ENCODE measurements around the gene BRIX1. TPM values are rescaled to one million over a fixed set of nuclear protein-coding genes. Genes with fewer than 3 reads are reported as not detected.

BRIX1 gene
- total RNA-seq, 1 experiment from 2014 or later, result 63.2 TPM

- H3K27me3 ChIP-seq (ENCODE audit: low read length), result no peaks in the 10 kb centered on the region
- ATAC-seq (no peak), DNase-seq (no peak)
- no peaks in the 10 kb centered on the region for H3K4me1 ChIP-seq (ENCODE audit: insufficient read depth, low read length)
- H2AFZ ChIP-seq (ENCODE audit: low read length), result no peak overlapping the region
- H3K4me3 ChIP-seq (ENCODE audit: low read length), result no peak overlapping the region
- TF ChIP-seq EZH2phosphoT487 (IDR thresholded peaks at IDR 0.05; ENCODE audit: borderline replicate concordance, low read length) (no peak), EZH2 (IDR thresholded peaks at IDR 0.05; ENCODE audit: low read length, unreplicated experiment) (no peak), CTCF (conservative IDR thresholded peaks at IDR 0.05; ENCODE audit: low read depth, low read length) (no peak)
- H3K9me3 ChIP-seq (ENCODE audit: low read length), result no peaks in the 10 kb centered on the region
- intact Hi-C loops (cut with micrococcal nuclease), result no loop called here
- H4K20me1 ChIP-seq (ENCODE audit: low read length), result no peaks in the 10 kb centered on the region
- H3K79me2 ChIP-seq (ENCODE audit: low read length), result no peaks in the 10 kb centered on the region
- ChIA-PET POLR2A (ENCODE audit: unreplicated experiment) (no interaction called here), CTCF (no interaction called here)
- no peaks in the 10 kb centered on the region for H3F3A ChIP-seq (ENCODE audit: low read length, unreplicated experiment)
- BruUV-seq (replicated peaks), result no TSS peak
- H3K9me2 ChIP-seq (replicated peaks; ENCODE audit: low read length), result no peaks in the 10 kb centered on the region
- no peak overlapping the region for H3K9ac ChIP-seq (ENCODE audit: low read length)
- H3K36me3 ChIP-seq (ENCODE audit: low read depth, low read length), result no peaks in the 10 kb centered on the region
- H3K27ac ChIP-seq (ENCODE audit: low read length), result no peak overlapping the region
- H3K4me2 ChIP-seq (ENCODE audit: low read length), result no peak overlapping the region
Observed at GRCh38 chr5:34870382-34870781, 45.1 kb upstream of the BRIX1 start.

- Histone ChIP-seq H3K27me3 (ENCODE audit: low read length) (no peaks in the 10 kb centered on the region), H3K9me3 (ENCODE audit: low read length) (no peaks in the 10 kb centered on the region), H3K27ac (ENCODE audit: low read length) (no peak overlapping the region), H3F3A (ENCODE audit: low read length, unreplicated experiment) (no peaks in the 10 kb centered on the region), H3K4me3 (ENCODE audit: low read length) (no peak overlapping the region), H3K9ac (ENCODE audit: low read length) (no peak overlapping the region), H2AFZ (ENCODE audit: low read length) (no peak overlapping the region), H3K4me2 (ENCODE audit: low read length) (no peak overlapping the region), H3K79me2 (ENCODE audit: low read length) (no peaks in the 10 kb centered on the region), H3K36me3 (ENCODE audit: low read depth, low read length) (no peaks in the 10 kb centered on the region), H4K20me1 (ENCODE audit: low read length) (no peaks in the 10 kb centered on the region), H3K4me1 (ENCODE audit: insufficient read depth, low read length) (no peaks in the 10 kb centered on the region), H3K9me2 (replicated peaks; ENCODE audit: low read length) (no peaks in the 10 kb centered on the region)
- ChIA-PET POLR2A (ENCODE audit: unreplicated experiment) (no interaction called here), CTCF (no interaction called here)
- no peak for ATAC-seq
- no peak for DNase-seq
- no TSS peak for BruUV-seq (replicated peaks)
- intact Hi-C loops (cut with micrococcal nuclease), result no loop called here
- no peak for TF ChIP-seq EZH2phosphoT487 (IDR thresholded peaks at IDR 0.05; ENCODE audit: borderline replicate concordance, low read length)
- no peak for TF ChIP-seq EZH2 (IDR thresholded peaks at IDR 0.05; ENCODE audit: low read length, unreplicated experiment)
- TF ChIP-seq CTCF (conservative IDR thresholded peaks at IDR 0.05; ENCODE audit: low read depth, low read length), result no peak
Observed at GRCh38 chr5:34876275-34876674, 39.2 kb upstream of the BRIX1 start.

GRCh38 chr5:34881246-34881645 is 34.3 kb upstream of the BRIX1 start:
- TF ChIP-seq EZH2 (IDR thresholded peaks at IDR 0.05; ENCODE audit: low read length, unreplicated experiment), result no peak
- no peak for TF ChIP-seq EZH2phosphoT487 (IDR thresholded peaks at IDR 0.05; ENCODE audit: borderline replicate concordance, low read length)
- no peak for TF ChIP-seq CTCF (conservative IDR thresholded peaks at IDR 0.05; ENCODE audit: low read depth, low read length)
- no peak overlapping the region for H2AFZ ChIP-seq (ENCODE audit: low read length)
- no peaks in the 10 kb centered on the region for H3K9me2 ChIP-seq (replicated peaks; ENCODE audit: low read length)
- POLR2A ChIA-PET (ENCODE audit: unreplicated experiment), result no interaction called here
- H3K36me3 ChIP-seq (ENCODE audit: low read depth, low read length), result no peaks in the 10 kb centered on the region
- H3K4me2 ChIP-seq (ENCODE audit: low read length), result no peak overlapping the region
- no peak for DNase-seq
- H3K9ac ChIP-seq (ENCODE audit: low read length), result no peak overlapping the region
- CTCF ChIA-PET, result no interaction called here
- no peaks in the 10 kb centered on the region for H3F3A ChIP-seq (ENCODE audit: low read length, unreplicated experiment)
- intact Hi-C loops (cut with micrococcal nuclease), result no loop called here
- no peak overlapping the region for H3K4me3 ChIP-seq (ENCODE audit: low read length)
- H4K20me1 ChIP-seq (ENCODE audit: low read length), result no peaks in the 10 kb centered on the region
- H3K4me1 ChIP-seq (ENCODE audit: insufficient read depth, low read length), result no peaks in the 10 kb centered on the region
- H3K79me2 ChIP-seq (ENCODE audit: low read length), result no peaks in the 10 kb centered on the region
- no peak for ATAC-seq
- no peak overlapping the region for H3K27ac ChIP-seq (ENCODE audit: low read length)
- no peaks in the 10 kb centered on the region for H3K27me3 ChIP-seq (ENCODE audit: low read length)
- BruUV-seq (replicated peaks), result no TSS peak
- H3K9me3 ChIP-seq (ENCODE audit: low read length), result no peaks in the 10 kb centered on the region
